ENCODE data around the gene KATNAL1.
"Not testable (repeated sequence)": the region's sequence is repeated elsewhere in the genome, so short reads cannot be mapped to it uniquely, and the experiment has no call there.

The KATNAL1 gene

DNA sequence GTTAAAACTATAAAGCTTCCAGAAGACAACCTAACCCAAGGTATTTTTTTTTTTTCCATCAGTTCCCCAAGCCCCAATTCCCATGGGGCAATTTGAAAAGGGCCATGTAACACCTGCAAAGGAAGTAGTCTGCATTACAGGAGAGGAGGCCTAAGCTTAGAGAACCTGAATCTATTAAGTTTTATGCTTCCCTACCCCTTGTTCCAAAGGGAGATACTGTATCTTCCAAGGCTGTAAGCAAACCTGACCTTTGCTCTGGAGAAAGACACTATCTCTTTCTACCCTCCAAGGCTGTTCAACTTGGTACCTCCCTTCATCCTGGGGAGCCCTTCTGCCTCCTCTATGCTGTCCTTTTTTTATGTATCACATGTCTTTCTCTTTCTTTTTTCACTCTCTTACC lies 15.0 kb downstream of the KATNAL1 start:
- no peak for DNase-seq (ENCODE audit: low read depth)

- DNase-seq (ENCODE audit: low read depth) = no peak
These were observed 16.4 kb downstream of the KATNAL1 start for GRCh38 chr13:30290812-30291436.

GRCh38 chr13:30289533-30289932 lies 17.8 kb downstream of the KATNAL1 start:
- no peak for DNase-seq (ENCODE audit: low read depth)

DNA sequence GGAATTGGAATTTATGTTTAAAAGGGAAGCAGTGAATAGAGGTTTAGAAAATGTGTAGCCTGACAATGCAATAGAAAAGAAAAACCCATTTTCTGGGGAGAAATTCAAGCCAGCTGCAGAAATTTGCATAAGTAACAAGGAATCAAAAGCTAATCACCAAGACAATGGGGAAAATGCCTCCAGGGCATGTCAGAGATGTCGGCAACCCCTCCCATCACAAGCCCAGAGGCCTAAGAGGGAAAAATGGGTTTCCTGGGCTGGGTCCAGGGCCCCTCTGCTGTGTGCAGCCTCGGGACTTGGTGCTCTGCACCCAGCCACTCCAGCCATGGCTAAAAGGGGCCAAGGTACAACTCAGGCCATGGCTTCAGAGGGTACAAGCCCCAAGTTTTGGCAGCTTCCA lies 21.3 kb downstream of the KATNAL1 start:
- not testable (repeated sequence) for DNase-seq (ENCODE audit: low read depth)

GRCh38 chr13:30276178-30276577 lies 31.2 kb downstream of the KATNAL1 start:
- DNase-seq (ENCODE audit: low read depth) = no peak

GRCh38 chr13:30274083-30274482 lies 33.3 kb downstream of the KATNAL1 start:
- DNase-seq (ENCODE audit: low read depth) = no peak

- not testable (repeated sequence) for DNase-seq (ENCODE audit: low read depth)
These were observed 37.3 kb downstream of the KATNAL1 start for GRCh38 chr13:30270035-30270434.

GRCh38 chr13:30268673-30269072 lies 38.7 kb downstream of the KATNAL1 start:
- no peak for DNase-seq (ENCODE audit: low read depth)

GRCh38 chr13:30266756-30267155 lies 40.6 kb downstream of the KATNAL1 start:
- DNase-seq (ENCODE audit: low read depth) = no peak

DNA sequence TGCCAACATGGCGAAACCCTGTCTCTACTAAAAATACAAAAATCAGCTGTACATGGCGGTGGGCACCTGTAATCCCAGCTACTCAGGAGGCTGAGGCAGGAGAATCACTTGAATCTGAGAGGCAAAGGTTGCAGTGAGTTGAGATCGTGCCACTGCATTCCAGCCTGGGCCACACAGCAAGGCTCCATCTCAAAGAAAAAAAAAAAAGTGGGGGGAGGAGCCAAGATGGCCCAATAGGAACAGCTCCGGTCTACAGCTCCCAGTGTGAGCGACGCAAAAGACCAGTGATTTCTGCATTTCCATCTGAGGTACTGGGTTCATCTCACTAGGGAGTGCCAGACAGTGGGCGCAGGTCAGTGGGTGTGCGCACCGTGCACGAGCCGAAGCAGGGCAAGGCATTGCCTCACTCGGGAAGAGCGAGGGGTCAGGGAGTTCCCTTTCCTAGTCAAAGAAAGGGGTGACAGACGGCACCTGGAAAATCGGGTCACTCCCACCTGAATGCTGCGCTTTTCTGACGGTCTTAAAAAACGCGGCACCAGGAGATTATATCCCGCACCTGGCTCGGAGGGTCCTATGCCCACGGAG lies 48.1 kb downstream of the KATNAL1 start:
- not testable (repeated sequence) for DNase-seq (ENCODE audit: low read depth)

DNA sequence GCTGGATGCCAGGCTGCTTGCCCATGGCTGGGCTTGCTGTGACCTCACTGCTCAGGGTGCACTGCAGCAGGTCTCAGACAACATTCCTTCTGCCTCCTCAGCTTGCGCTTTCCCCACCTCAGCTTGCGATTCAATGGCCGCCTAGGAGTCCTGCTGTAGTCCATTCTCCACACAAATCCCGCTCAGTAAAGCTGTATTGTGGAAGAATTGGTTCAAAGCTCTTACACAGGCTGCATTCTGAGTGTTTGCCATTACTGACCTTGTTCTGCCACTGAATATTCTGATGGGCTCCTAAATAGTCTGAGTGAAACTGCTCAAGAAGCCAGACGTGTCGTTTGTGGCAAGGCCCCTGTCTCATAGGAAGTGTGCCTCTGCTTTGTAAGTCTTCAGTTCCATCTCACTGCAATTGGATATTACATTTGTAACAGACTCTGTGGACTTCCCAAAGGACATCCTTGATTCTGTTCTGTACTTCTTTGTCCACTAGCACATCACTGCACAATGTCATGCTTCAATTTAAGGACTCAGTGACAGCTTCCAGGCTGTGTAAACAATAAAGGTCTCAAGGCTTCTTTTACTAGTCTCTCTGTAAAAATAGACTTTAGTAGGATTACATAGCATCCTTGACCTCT lies 49.8 kb downstream of the KATNAL1 start:
- no peak for DNase-seq (ENCODE audit: low read depth)

DNA sequence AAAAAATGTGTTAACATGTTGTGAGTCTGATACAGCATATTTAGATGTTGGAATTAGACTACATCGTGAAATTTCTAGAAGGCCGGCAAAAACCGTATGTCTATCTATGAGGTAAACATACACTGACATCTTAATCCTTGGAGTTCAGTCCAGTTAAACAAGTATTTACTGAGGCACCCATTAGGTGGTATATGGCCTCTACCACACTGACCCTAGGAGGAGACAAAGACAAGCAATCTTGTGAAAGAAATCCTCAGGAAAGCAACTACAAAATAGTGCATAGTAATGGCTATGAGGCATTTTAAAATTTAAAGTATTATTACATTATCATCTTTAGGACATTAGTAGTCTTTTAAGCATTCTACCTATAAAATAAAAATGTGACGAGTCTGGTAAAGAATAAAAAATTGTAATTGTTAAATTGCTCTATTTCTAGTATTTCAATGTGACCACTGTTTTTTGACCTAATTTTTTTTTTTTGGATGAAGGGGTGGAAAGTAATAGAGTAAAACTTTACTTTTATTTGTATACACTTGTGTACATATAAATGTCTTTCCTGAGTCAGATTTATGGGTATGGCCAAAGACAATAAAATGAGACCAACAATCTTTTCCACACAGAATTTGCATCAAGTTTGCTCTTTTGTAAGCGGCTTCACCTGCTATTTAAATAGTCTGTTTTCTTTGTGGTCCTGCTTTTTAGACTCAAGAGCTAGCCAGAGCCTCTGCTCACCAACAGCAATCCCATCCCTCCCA lies 50.5 kb downstream of the KATNAL1 start:
- no peak for DNase-seq (ENCODE audit: low read depth)

DNA sequence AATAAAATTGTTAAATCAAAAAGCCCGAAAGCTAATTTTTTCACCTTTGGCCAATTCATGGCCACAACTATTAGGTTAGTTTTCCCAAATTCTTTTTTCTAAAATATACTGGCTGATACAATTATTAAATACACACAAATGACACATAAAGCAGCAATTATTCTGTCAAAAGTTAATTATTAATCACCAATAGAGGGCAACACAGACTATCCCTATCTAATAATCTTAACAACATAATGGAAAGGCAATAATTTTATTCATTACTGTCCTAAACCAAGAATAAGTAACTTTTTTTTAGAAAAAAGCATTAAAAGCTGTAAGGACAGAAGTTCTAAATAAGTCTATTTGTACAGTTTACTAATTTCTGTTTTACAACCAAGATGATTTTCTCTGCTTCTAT lies 51.7 kb downstream of the KATNAL1 start:
- DNase-seq (ENCODE audit: low read depth) = no peak

- DNase-seq (ENCODE audit: low read depth) = no peak
These were observed 53.5 kb downstream of the KATNAL1 start for GRCh38 chr13:30253830-30254229.

DNA sequence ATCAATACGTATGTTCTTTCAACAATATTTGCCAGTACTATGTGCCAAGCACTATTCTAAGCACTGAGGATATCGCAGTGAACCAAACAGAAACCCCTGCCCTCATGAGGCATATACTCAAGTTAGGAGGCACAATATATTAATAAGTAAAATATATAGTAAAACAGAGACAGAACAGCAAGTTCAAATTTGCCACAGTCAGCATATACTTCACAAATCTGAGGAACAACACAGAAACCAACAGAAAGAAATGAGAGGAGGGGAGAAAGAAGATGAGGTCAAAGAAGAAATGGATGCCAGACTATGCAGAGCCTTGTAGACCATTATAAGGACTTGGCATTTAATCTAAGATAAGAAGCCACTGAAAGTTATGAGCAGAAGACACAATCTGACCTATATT lies 59.9 kb downstream of the KATNAL1 start:
- no peak for DNase-seq (ENCODE audit: low read depth)

DNA sequence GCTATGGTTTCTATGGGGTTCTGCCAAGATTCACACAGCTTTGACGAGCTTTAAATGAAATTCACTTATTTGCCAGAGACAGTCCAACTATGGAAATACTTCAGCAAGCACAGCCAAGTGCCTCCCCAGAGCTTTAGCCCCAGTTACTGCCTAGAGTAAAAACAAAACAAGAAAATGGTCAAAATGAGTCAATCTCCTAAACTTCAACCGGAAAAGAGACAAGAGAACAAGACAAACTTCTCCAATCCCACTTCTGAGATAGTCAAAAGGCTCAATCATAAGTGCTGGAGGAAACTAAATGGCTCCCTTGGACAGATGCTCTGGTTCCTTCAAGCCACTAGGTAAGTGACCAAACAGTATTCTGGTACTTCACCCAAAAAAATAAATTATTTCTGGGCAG lies 65.8 kb downstream of the KATNAL1 start:
- DNase-seq (ENCODE audit: low read depth) = no peak

DNA sequence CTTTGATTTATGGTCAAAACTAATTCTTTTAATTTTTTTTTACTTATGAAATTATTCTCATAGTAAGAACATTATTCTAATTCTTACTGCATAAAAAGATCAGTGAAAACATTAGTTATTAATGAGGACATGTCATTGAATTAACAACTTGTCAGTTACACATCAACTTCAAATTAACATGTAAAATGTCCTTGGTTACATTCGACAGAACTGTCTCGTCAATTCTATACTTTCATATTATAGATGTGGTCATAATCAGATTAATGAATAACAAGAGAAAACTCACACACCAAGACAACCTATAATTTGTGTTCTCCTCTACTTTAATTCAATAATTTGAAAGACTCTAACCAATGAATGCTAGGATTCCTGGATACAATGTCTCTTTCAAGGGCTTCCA lies 66.7 kb downstream of the KATNAL1 start:
- no peak for DNase-seq (ENCODE audit: low read depth)

DNA sequence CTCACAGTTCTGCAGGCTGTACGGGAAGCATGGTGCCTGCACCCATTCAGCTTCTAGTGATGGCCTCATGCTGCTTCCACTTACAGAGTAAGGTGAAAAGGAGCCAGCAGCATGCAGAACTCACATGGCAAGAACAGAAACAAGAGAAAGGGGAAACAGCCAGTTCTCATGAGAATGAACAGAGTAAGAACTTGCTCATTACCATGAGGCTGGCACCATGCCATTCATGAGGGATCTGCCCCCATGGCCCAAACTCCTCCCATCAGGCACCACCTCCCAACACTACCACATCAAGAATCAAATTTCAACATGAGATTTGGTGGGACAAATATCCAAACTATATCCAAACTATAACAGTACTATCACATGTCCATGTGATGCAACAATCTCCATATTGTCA lies 72.1 kb downstream of the KATNAL1 start:
- no peak for DNase-seq (ENCODE audit: low read depth)

GRCh38 chr13:30234619-30235162 lies 72.7 kb downstream of the KATNAL1 start:
- DNase-seq (ENCODE audit: low read depth) = no peak

- no peak for DNase-seq (ENCODE audit: low read depth)
These were observed 82.6 kb downstream of the KATNAL1 start for GRCh38 chr13:30224732-30225131.

- DNase-seq (ENCODE audit: low read depth) = no peak
These were observed 85.1 kb downstream of the KATNAL1 start for GRCh38 chr13:30222254-30222653.

GRCh38 chr13:30216111-30216510 lies 91.2 kb downstream of the KATNAL1 start:
- no peak for DNase-seq (ENCODE audit: low read depth)

DNA sequence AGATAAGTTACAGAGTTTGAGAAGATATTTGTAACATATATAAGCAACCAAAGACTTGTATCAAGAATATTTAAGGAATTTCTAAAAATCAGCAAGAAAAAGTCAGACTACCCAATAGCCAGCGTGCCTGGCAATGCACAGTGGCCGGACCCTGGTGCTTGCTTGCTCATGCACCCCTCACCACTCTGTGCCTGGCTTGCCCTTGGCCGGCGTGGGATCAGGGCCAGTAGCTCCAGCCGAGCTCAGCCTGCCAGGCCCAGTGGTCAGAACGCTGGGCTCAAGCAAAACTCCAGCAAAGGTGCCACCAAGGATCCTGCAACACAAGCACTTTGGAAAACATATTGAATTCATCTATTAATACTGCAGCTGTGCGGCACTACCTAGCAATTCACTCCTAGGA lies 95.1 kb downstream of the KATNAL1 start:
- no peak for DNase-seq (ENCODE audit: low read depth)

All from CMK (cell line).